Measurements from ENCODE around the gene DOLPP1. TPM values are rescaled to one million over a fixed set of nuclear protein-coding genes. Genes with fewer than 3 reads are reported as not detected.
"Not testable (repeated sequence)": the region's sequence is repeated elsewhere in the genome, so short reads cannot be mapped to it uniquely, and the experiment has no call there.

DOLPP1 gene
- total and polyA plus RNA-seq, 2 experiments from 2014 or later, result 11.6 to 12.8 TPM

DNA sequence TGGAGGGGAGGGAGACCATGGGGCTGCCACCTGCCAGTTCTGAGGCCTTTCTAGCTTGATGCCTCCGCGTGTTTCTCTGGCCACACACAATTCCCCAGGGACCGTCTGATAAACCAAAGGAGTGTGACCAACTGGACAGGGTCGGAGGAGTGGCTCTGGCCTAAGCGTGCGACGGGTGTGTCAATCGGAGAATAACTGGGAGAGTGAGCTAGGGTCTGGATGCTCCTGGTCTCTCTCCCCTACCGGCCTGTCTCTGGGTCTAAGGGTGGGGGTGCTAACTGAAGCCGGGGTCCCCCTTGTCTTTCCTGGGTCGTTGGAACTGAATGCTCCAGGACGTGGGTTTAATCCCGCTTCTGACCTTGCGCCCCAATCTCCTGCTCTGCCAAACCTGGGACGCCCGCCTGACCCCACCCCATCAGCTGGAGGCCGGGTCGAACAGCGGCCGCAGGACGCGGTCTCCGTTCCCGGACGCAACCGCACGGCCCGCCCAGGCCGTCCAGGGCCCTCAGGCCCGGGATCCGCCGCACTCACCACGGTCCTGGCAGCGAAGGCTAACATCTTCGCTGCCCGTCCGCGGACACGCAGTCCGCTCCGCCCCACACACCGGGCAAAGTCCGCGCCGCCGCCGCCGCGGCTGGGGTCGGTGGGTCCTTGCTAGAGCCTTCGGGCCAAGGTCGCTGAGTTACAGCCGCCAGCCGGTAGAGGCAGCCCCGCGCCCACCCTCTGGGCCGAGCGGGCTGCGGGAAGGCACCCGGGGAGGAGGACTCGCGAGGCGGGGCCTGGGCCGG, 29.2 kb downstream of the DOLPP1 start:
- TF ChIP-seq EZH2 (IDR thresholded peaks at IDR 0.05; ENCODE audit: insufficient read depth, poor library complexity, severe bottlenecking), result no peak
- TF ChIP-seq EZH2phosphoT487 (IDR thresholded peaks at IDR 0.05; ENCODE audit: insufficient read depth, low read depth), result no peak
- peak; percentile 78 for DNase-seq
- Histone ChIP-seq H2AFZ (peak overlapping the region; percentile 98), H3K27ac (peak overlapping the region; percentile 67), H3K9me3 (ENCODE audit: low read depth) (no peaks in the 10 kb centered on the region), H3K36me3 (ENCODE audit: low read depth) (no peaks in the 10 kb centered on the region), H3F3A (ENCODE audit: insufficient read depth) (peaks cover 8% of the 10 kb centered on the region; the same call in 1 of the 2 replicates), H3K4me3 (peak overlapping the region; percentile 96), H3K4me1 (ENCODE audit: insufficient read depth) (peaks cover 6% of the 10 kb centered on the region), H4K20me1 (ENCODE audit: insufficient read depth) (no peaks in the 10 kb centered on the region), H3K4me2 (ENCODE audit: unreplicated experiment) (peak overlapping the region; percentile 76), H3K9me2 (ENCODE audit: insufficient read depth) (no peaks in the 10 kb centered on the region), H3K79me2 (ENCODE audit: insufficient read depth) (peaks cover 46% of the 10 kb centered on the region), H3K9ac (peak overlapping the region; percentile 92), H3K27me3 (replicated peaks; ENCODE audit: insufficient read depth) (no peaks in the 10 kb centered on the region)
- in situ Hi-C loops (cut with MboI), result no loop called here
- 2% methylated on average over 62 of the region's 64 CpGs for WGBS, 2 experiments (ENCODE audit: low coverage in 1 of 2, low lambda C conversion rate in 2 of 2, missing lambda C conversion rate in 2 of 2)

GRCh38 chr9:129110740-129111527, 30.0 kb downstream of the DOLPP1 start, which contains the start of the genes CRAT and PTPA:
Gene CRAT, minus strand, starts transcription at chr9:129110793. Its CDS starts 284 bp downstream, at chr9:129110509.
Gene PTPA, plus strand, starts transcription at chr9:129111415. Its CDS starts 186 bp downstream, at chr9:129111601.
- H3K4me1 ChIP-seq (ENCODE audit: insufficient read depth), result peaks cover 6% of the 10 kb centered on the region
- no peak for TF ChIP-seq EZH2 (IDR thresholded peaks at IDR 0.05; ENCODE audit: insufficient read depth, poor library complexity, severe bottlenecking)
- TF ChIP-seq EZH2phosphoT487 (IDR thresholded peaks at IDR 0.05; ENCODE audit: insufficient read depth, low read depth), result no peak
- peaks cover 53% of the 10 kb centered on the region for H3K79me2 ChIP-seq (ENCODE audit: insufficient read depth)
- peak within 1 kb of the TSS; percentile 92 for H3K9ac ChIP-seq
- 1% methylated on average over 50 to 70 of the region's 77 CpGs for WGBS, 2 experiments (ENCODE audit: low coverage in 1 of 2, low lambda C conversion rate in 2 of 2, missing lambda C conversion rate in 2 of 2)
- H3K9me2 ChIP-seq (ENCODE audit: insufficient read depth), result no peaks in the 10 kb centered on the region
- peak within 1 kb of the TSS; percentile 96 for H3K4me3 ChIP-seq
- no peaks in the 10 kb centered on the region for H3K36me3 ChIP-seq (ENCODE audit: low read depth)
- H3K27me3 ChIP-seq (replicated peaks; ENCODE audit: insufficient read depth), result no peaks in the 10 kb centered on the region
- no peaks in the 10 kb centered on the region for H4K20me1 ChIP-seq (ENCODE audit: insufficient read depth)
- H3K27ac ChIP-seq, result peak within 1 kb of the TSS; percentile 93
- in situ Hi-C loops (cut with MboI), result no loop called here
- peak within 1 kb of the TSS; percentile 98 for H2AFZ ChIP-seq
- DNase-seq, result peak; percentile 96
- peaks cover 10% of the 10 kb centered on the region; the same call in 1 of the 2 replicates for H3F3A ChIP-seq (ENCODE audit: insufficient read depth)
- H3K9me3 ChIP-seq (ENCODE audit: low read depth), result no peaks in the 10 kb centered on the region
- peak within 1 kb of the TSS; percentile 88 for H3K4me2 ChIP-seq (ENCODE audit: unreplicated experiment)

- no peaks in the 10 kb centered on the region for H3K9me2 ChIP-seq (ENCODE audit: insufficient read depth)
- no peaks in the 10 kb centered on the region for H3K9me3 ChIP-seq (ENCODE audit: low read depth)
- 1% methylated on average over 17 to 37 of the region's 37 CpGs for WGBS, 2 experiments (ENCODE audit: low coverage in 1 of 2, low lambda C conversion rate in 2 of 2, missing lambda C conversion rate in 2 of 2)
- peaks cover 10% of the 10 kb centered on the region; the same call in 1 of the 2 replicates for H3F3A ChIP-seq (ENCODE audit: insufficient read depth)
- H3K4me1 ChIP-seq (ENCODE audit: insufficient read depth), result peaks cover 6% of the 10 kb centered on the region
- H3K9ac ChIP-seq, result peak overlapping the region; percentile 92
- peak overlapping the region; percentile 96 for H3K4me3 ChIP-seq
- H3K79me2 ChIP-seq (ENCODE audit: insufficient read depth), result peaks cover 60% of the 10 kb centered on the region
- no peaks in the 10 kb centered on the region for H3K36me3 ChIP-seq (ENCODE audit: low read depth)
- H2AFZ ChIP-seq, result peak overlapping the region; percentile 93
- peak overlapping the region; percentile 88 for H3K4me2 ChIP-seq (ENCODE audit: unreplicated experiment)
- in situ Hi-C loops (cut with MboI), result no loop called here
- no peaks in the 10 kb centered on the region for H4K20me1 ChIP-seq (ENCODE audit: insufficient read depth)
- H3K27me3 ChIP-seq (replicated peaks; ENCODE audit: insufficient read depth), result no peaks in the 10 kb centered on the region
- peak overlapping the region; percentile 93 for H3K27ac ChIP-seq
- TF ChIP-seq EZH2 (IDR thresholded peaks at IDR 0.05; ENCODE audit: insufficient read depth, poor library complexity, severe bottlenecking) (no peak), EZH2phosphoT487 (IDR thresholded peaks at IDR 0.05; ENCODE audit: insufficient read depth, low read depth) (no peak)
- DNase-seq, result peak; percentile 69
These were observed 30.7 kb downstream of the DOLPP1 start for GRCh38 chr9:129111528-129112151.

GRCh38 chr9:129112526-129112925, 31.6 kb downstream of the DOLPP1 start:
- H4K20me1 ChIP-seq (ENCODE audit: insufficient read depth); H3K4me1 ChIP-seq (ENCODE audit: insufficient read depth); H3K27ac ChIP-seq; DNase-seq; H3K9me3 ChIP-seq (ENCODE audit: low read depth); H3K9me2 ChIP-seq (ENCODE audit: insufficient read depth); in situ Hi-C loops (cut with MboI); H3K27me3 ChIP-seq (replicated peaks; ENCODE audit: insufficient read depth); H3K36me3 ChIP-seq (ENCODE audit: low read depth): not testable (repeated sequence)
- peak overlapping the region; percentile 88 for H3K4me2 ChIP-seq (ENCODE audit: unreplicated experiment)
- H3K9ac ChIP-seq, result peak overlapping the region; percentile 92
- H2AFZ ChIP-seq, result peak overlapping the region; percentile 93; the same call in 1 of the 2 replicates
- peaks cover 69% of the 10 kb centered on the region for H3K79me2 ChIP-seq (ENCODE audit: insufficient read depth)
- H3F3A ChIP-seq (ENCODE audit: insufficient read depth), result peaks cover 10% of the 10 kb centered on the region; the same call in 1 of the 2 replicates
- peak overlapping the region; percentile 96 for H3K4me3 ChIP-seq
- WGBS, 2 experiments (ENCODE audit: low coverage in 1 of 2, low lambda C conversion rate in 2 of 2, missing lambda C conversion rate in 2 of 2), result 90 to 96% methylated on average over 17 of the region's 17 CpGs

Measured in GM23248 (cell line).